HEK293T (cell line): ENCODE data around the gene GRIK4.

ENCODE experiments used
- CTCF ChIA-PET: fragments of 350-600 bp; formaldehyde crosslinking; extraction: SDS; loops from one replicate; lab custom pipeline; 2021; ENCODE audit warnings: antibody characterized with exemption, inconsistent platforms; lab: Yijun Ruan, JAX
- POLR2A ChIA-PET: fragments of 350-600 bp; formaldehyde crosslinking; extraction: SDS; loops from one replicate; lab custom pipeline; 2020; ENCODE audit warnings: antibody characterized with exemption, inconsistent platforms; lab: Yijun Ruan, JAX
- DNase-seq: peaks from one replicate; pipeline ENCODE4 v3.0.0; 2012; ENCODE audit warnings: mixed read lengths; ENCODE audit errors: extremely low spot score
- ARNT ChIP-seq: fragments of 450-650 bp; IDR thresholded peaks from 2 replicates; pipeline ENCODE4 v1.6.1; 2017; ENCODE audit warnings: mild to moderate bottlenecking
- BHLHE40 ChIP-seq: fragments of 450-650 bp; IDR thresholded peaks from 2 replicates; pipeline ENCODE4 v1.6.1; 2016; ENCODE audit warnings: mild to moderate bottlenecking, moderate library complexity, borderline replicate concordance
- CTBP1 ChIP-seq: fragments of 450-650 bp; IDR thresholded peaks from 2 replicates; pipeline ENCODE4 v1.6.1; 2016; ENCODE audit warnings: borderline replicate concordance
- ELF4 ChIP-seq: fragments of 450-650 bp; IDR thresholded peaks from 2 replicates; pipeline ENCODE4 v1.6.1; 2017; ENCODE audit warnings: antibody characterized with exemption
- FOXA1 ChIP-seq: fragments of 450-650 bp; IDR thresholded peaks from 2 replicates; pipeline ENCODE4 v1.6.1; 2016; ENCODE audit warnings: mild to moderate bottlenecking
- FOXK2 ChIP-seq: fragments of 450-650 bp; IDR thresholded peaks from 2 replicates; pipeline ENCODE4 v1.6.1; 2016; ENCODE audit warnings: mild to moderate bottlenecking
- FOXM1 ChIP-seq: fragments of 450-650 bp; IDR thresholded peaks from 2 replicates; pipeline ENCODE4 v1.6.1; 2017; ENCODE audit warnings: mild to moderate bottlenecking, borderline replicate concordance
- HDGF ChIP-seq: fragments of 450-650 bp; IDR thresholded peaks from 2 replicates; pipeline ENCODE4 v1.6.1; 2017; ENCODE audit warnings: antibody characterized with exemption, borderline replicate concordance
- L3MBTL2 ChIP-seq: fragments of 450-650 bp; conservative IDR thresholded peaks from 2 replicates; pipeline ENCODE4 v1.6.1; 2016; ENCODE audit warnings: mild to moderate bottlenecking
- LEF1 ChIP-seq: fragments of 450-650 bp; IDR thresholded peaks from 2 replicates; pipeline ENCODE4 v1.6.1; 2017; ENCODE audit warnings: mild to moderate bottlenecking, borderline replicate concordance
- NFRKB ChIP-seq: fragments of 450-650 bp; IDR thresholded peaks from 2 replicates; pipeline ENCODE4 v1.6.1; 2016; ENCODE audit warnings: mild to moderate bottlenecking, moderate library complexity
- PKNOX1 ChIP-seq: fragments of 450-650 bp; IDR thresholded peaks from 2 replicates; pipeline ENCODE4 v1.6.1; 2016
- SP1 ChIP-seq: fragments of 450-650 bp; IDR thresholded peaks from 2 replicates; pipeline ENCODE4 v1.6.1; 2017
- SUZ12 ChIP-seq: fragments of 450-650 bp; IDR thresholded peaks from 2 replicates; pipeline ENCODE4 v1.6.1; 2016; ENCODE audit warnings: mild to moderate bottlenecking
- TARDBP ChIP-seq: fragments of 450-650 bp; IDR thresholded peaks from 2 replicates; pipeline ENCODE4 v1.6.1; 2016
- ZNF384 ChIP-seq: fragments of 450-650 bp; IDR thresholded peaks from 2 replicates; pipeline ENCODE4 v1.6.1; 2016

The GRIK4 gene

DNA sequence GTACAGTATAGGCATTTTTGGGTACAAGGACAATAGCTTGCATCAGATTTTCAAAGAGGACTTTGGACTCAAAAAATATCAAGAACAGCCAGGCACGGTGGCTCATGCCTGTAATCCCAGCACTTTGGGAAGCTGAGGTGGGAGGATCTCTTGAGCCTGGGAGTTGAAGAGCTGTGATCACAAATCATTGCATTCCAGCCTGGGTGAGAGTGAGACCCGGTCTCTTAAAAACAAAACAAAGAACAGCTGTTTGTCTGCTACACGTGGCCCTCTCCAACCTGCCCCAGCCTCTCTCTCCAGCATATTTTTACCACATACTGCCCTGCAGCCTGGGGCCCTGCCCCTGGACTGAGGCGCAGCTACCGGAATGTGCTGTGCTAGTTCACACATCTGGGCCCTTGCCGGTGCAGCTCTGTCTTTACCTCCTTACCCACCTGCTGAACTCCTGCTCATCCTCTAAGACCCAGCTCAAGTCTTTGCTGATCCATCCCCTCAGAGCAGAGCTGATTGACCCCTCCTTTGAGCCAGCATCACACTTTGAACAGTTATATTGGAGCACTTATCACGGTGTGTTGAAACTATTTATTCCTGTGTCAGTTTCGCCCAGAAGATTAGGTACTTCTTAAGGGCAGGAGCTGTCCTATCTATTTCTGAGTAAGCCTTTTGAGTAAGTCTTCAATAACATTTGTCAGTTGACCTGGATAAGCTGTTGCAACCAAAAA, 29.4 kb downstream of the GRIK4 start:
- no peak for DNase-seq
- CTCF ChIA-PET = interaction anchor here (0.6 kb wide), 1 partner anchor 13 kb away, joined by 3 read pairs; no protein-coding TSS in a partner anchor
- POLR2A ChIA-PET = no interaction called here
- TF ChIP-seq FOXK2 (no peak), BHLHE40 (no peak), NFRKB (no peak), LEF1 (no peak), L3MBTL2 (no peak), SUZ12 (no peak), ELF4 (no peak), PKNOX1 (no peak), TARDBP (no peak), ZNF384 (no peak), CTBP1 (no peak), HDGF (no peak), SP1 (no peak), FOXM1 (no peak), ARNT (no peak), FOXA1 (no peak)

- CTCF ChIA-PET = interaction anchor here (0.6 kb wide), 1 partner anchor 434 kb away, joined by 4 read pairs; no protein-coding TSS in a partner anchor
- DNase-seq = no peak
- POLR2A ChIA-PET = no interaction called here
- TF ChIP-seq SUZ12 (no peak), FOXK2 (no peak), SP1 (no peak), CTBP1 (no peak), FOXA1 (no peak)
Measured at GRCh38 chr11:120543521-120544215, 32.1 kb downstream of the GRIK4 start.

GRCh38 chr11:120545813-120546212, 34.3 kb downstream of the GRIK4 start:
- DNase-seq = no peak
- TF ChIP-seq SP1 (no peak), ARNT (no peak), NFRKB (no peak), CTBP1 (no peak), HDGF (no peak), TARDBP (no peak), SUZ12 (no peak), PKNOX1 (no peak)
- ChIA-PET CTCF (no interaction called here), POLR2A (interaction anchor here (0.6 kb wide), 1 partner anchor 211 kb away, joined by 3 read pairs; no protein-coding TSS in a partner anchor)

DNA sequence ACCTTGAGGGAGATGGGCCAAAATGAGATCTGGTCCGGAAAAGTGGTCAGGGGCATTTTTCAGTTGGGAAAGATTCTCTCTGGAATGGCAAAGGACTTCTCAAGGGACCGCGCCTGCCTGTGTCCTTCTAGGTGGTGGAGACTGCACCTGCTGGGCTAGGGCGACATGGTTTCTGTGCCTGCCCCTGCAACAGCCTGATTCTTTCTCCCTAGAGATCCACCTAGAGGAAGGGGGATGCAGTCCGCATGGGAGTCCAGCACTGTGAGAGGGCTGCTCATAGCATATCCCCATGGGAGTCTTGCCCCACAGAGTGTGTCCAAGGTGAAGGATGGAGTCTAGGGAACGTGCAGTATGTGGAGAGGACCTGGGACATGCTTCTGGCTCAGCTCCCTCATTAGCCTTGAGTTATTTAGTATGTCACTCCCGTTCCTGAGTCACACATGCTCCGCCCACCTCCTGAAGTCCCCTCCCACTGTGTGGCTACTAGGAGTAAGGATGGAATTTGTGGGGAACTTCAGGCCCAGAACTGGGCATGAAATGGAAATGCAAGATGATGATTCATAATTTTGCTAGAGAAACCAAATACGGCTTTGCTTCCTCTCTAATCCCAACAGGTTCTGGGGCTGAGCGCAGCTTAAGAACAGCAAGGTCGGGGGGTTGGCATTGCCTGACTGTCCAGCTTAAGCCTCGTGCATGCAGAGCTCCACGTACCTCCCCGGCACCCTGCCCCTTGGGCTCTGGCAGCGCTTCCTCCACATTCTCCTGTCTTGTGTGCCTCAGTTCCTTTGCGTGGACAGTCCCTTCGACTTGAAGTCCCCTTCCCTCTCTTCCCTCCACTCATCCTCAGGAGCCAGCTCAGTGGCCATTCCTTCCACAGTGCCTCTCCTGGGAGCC, 35.0 kb downstream of the GRIK4 start:
- POLR2A ChIA-PET = interaction anchor here (0.6 to 1.1 kb wide), 2 partner anchors 12 to 212 kb away, joined by 3 to 4 read pairs; no protein-coding TSS in a partner anchor
- DNase-seq = no peak

More for the DNA sequence above, 35.0 kb downstream of the GRIK4 start:
- TF ChIP-seq FOXK2 (no peak), SP1 (no peak), ARNT (no peak), ELF4 (no peak), BHLHE40 (no peak), HDGF (no peak), TARDBP (no peak), LEF1 (no peak), ZNF384 (no peak), L3MBTL2 (no peak), CTBP1 (no peak), FOXA1 (no peak), SUZ12 (no peak), FOXM1 (no peak), PKNOX1 (no peak)
- CTCF ChIA-PET = no interaction called here
